Measurements from ENCODE around the gene MAP1LC3A. TPM values are rescaled to one million over a fixed set of nuclear protein-coding genes. Genes with fewer than 3 reads are reported as not detected.

The MAP1LC3A gene
- total RNA-seq, 2 donors from 2014 or later, result 44.8 to 46.2 TPM

GRCh38 chr20:34578521-34578920, 20.0 kb downstream of the MAP1LC3A start:
- Histone ChIP-seq H3K4me3 (no peak overlapping the region), H3K9me3 (no peaks in the 10 kb centered on the region), H3K9ac (ENCODE audit: low read depth in 2 of 2, low read length in 2 of 2) (no peak overlapping the region), H3K4me1 (peaks cover 12% of the 10 kb centered on the region), H3K36me3 (no peaks in the 10 kb centered on the region), H3K27ac (no peak overlapping the region), H3K27me3 (no peaks in the 10 kb centered on the region)
- no peak for TF ChIP-seq CTCF (IDR thresholded peaks at IDR 0.05)
- no peak for DNase-seq
- intact Hi-C loops (cut with DNase I), result loop anchor here (5.0 kb wide), 1 partner anchor 189 kb away; no protein-coding TSS in a partner anchor

GRCh38 chr20:34579191-34579978, 20.9 kb downstream of the MAP1LC3A start:
- no peaks in the 10 kb centered on the region for H3K9me3 ChIP-seq
- H3K36me3 ChIP-seq, result no peaks in the 10 kb centered on the region
- H3K4me1 ChIP-seq, result peaks cover 12% of the 10 kb centered on the region
- peak overlapping the region; percentile 34 for H3K27ac ChIP-seq
- no peaks in the 10 kb centered on the region for H3K27me3 ChIP-seq
- TF ChIP-seq CTCF (IDR thresholded peaks at IDR 0.05), result peak; percentile 52
- DNase-seq, result peak; percentile 85
- peak overlapping the region in 1 of 2 donors; percentile 43 for H3K9ac ChIP-seq (ENCODE audit: low read depth in 2 of 2, low read length in 2 of 2)
- no peak overlapping the region for H3K4me3 ChIP-seq
- intact Hi-C loops (cut with DNase I), result loop anchor here (5.0 kb wide), 1 partner anchor 188 kb away; no protein-coding TSS in a partner anchor

- Histone ChIP-seq H3K4me3 (no peak overlapping the region), H3K9me3 (no peaks in the 10 kb centered on the region), H3K27ac (peak overlapping the region; percentile 34), H3K27me3 (no peaks in the 10 kb centered on the region), H3K9ac (ENCODE audit: low read depth in 2 of 2, low read length in 2 of 2) (peak overlapping the region in 1 of 2 donors; percentile 32), H3K36me3 (no peaks in the 10 kb centered on the region), H3K4me1 (peaks cover 12% of the 10 kb centered on the region)
- intact Hi-C loops (cut with DNase I), result loop anchor here (5.0 kb wide), 2 partner anchors 127 to 187 kb away; no protein-coding TSS in a partner anchor
- TF ChIP-seq CTCF (IDR thresholded peaks at IDR 0.05), result no peak
- DNase-seq, result peak; percentile 68
Measured at GRCh38 chr20:34579979-34580940, 21.7 kb downstream of the MAP1LC3A start.

GRCh38 chr20:34581341-34582184, 23.0 kb downstream of the MAP1LC3A start:
- H3K27ac ChIP-seq, result peak overlapping the region; percentile 13
- no peaks in the 10 kb centered on the region for H3K36me3 ChIP-seq
- no peak overlapping the region for H3K9ac ChIP-seq (ENCODE audit: low read depth in 2 of 2, low read length in 2 of 2)
- intact Hi-C loops (cut with DNase I), result loop anchor here (5.0 kb wide), 1 partner anchor 126 kb away; no protein-coding TSS in a partner anchor
- H3K9me3 ChIP-seq, result no peaks in the 10 kb centered on the region
- TF ChIP-seq CTCF (IDR thresholded peaks at IDR 0.05), result no peak
- peaks cover 12% of the 10 kb centered on the region for H3K4me1 ChIP-seq
- no peak for DNase-seq
- no peaks in the 10 kb centered on the region for H3K27me3 ChIP-seq
- no peak overlapping the region for H3K4me3 ChIP-seq

All from colonic mucosa (tissue), 4 donors.